Body of pancreas (tissue), 4 donors: Measurements from ENCODE around the gene OR52K2. TPM values are rescaled to one million over a fixed set of nuclear protein-coding genes. Genes with fewer than 3 reads are reported as not detected.

Source experiments
- ATAC-seq: fragments of 150-250 bp; one replicate; pipeline ENCODE4 v1.9.1; 2016
- DNase-seq, 4 donors: peaks; one replicate each; pipeline ENCODE4 v3.0.0-alpha.2; 2019
- H3K27ac ChIP-seq, 4 donors: fragments of 200-600 bp; sonication (generic); 1 replicate in 3 of 4; 2 replicates in 1 of 4; pipeline versions ENCODE4 v1.5.1 to v1.6.1; 2016 to 2019; ENCODE audit warnings: mild to moderate bottlenecking in 1 of 4, mixed read lengths in 1 of 4, moderate library complexity in 1 of 4
- H3K27me3 ChIP-seq, 2 donors: fragments of 200-600 bp; sonication (generic); one replicate each; pipeline ENCODE4 v1.6.0; 2016; ENCODE audit warnings: mild to moderate bottlenecking in 1 of 2
- H3K36me3 ChIP-seq, 2 donors: fragments of 200-600 bp; sonication (generic); replicated peaks in 1 of 2; 2 replicates each; pipeline ENCODE4 v1.5.1; 2016; ENCODE audit warnings: low read depth in 2 of 2; ENCODE audit not compliant: insufficient read depth in 1 of 2
- H3K4me1 ChIP-seq: fragments of 200-600 bp; sonication (generic); one replicate; pipeline ENCODE4 v1.6.0; 2016
- H3K4me3 ChIP-seq, 2 donors: fragments of 200-600 bp; sonication (generic); 1 replicate in 1 of 2; 2 replicates in 1 of 2; pipeline ENCODE4 v1.5.1; 2016 to 2019
- H3K9me3 ChIP-seq, 3 donors: fragments of 200-600 bp; sonication (generic); 1 replicate in 2 of 3; 2 replicates in 1 of 3; pipeline ENCODE4 v1.5.1; 2016
- CTCF ChIP-seq, 7 experiments: fragments of 450-650 bp in 4 of 7; fragments of 200-600 bp in 3 of 7; sonication (generic) in 3 of 7; IDR thresholded peaks; one replicate each; pipeline ENCODE4 v1.5.1; 2016 to 2019; ENCODE audit warnings: antibody characterized with exemption in 7 of 7
- POLR2A ChIP-seq, 3 donors: fragments of 450-650 bp; IDR thresholded peaks; one replicate each; pipeline ENCODE4 v1.6.1; 2016; ENCODE audit warnings: antibody characterized with exemption in 3 of 3, mild to moderate bottlenecking in 2 of 3
- WGBS, 2 donors: methylation state at CpG; one replicate each; pipeline ENCODE4 v1.1.5; 2017; 5-methylcytosine and 5-hydroxymethylcytosine counted together
- intact Hi-C: fragments of 100-400 bp; cut with DNase I; formaldehyde crosslinking; loops from one replicate; pipeline ENCODE4 v1.15.1; 2023
- total RNA-seq, 2 donors: library from RNA; depleted of rRNA; stranded (reverse); fragments of >200 nt; gene quantifications; one replicate each; pipeline ENCODE4 v1.1.0, GENCODE V29; 2016

The OR52K2 gene
- total RNA-seq, 2 donors from 2014 or later = not detected

GRCh38 chr11:4430051-4430450, 19.0 kb upstream of the OR52K2 start:
- WGBS, 2 donors = 52 to 55% methylated on average over 4 of the region's 4 CpGs
- intact Hi-C loops = no loop called here

GRCh38 chr11:4433856-4434255, 15.2 kb upstream of the OR52K2 start:
- Histone ChIP-seq H3K4me3 (no peak overlapping the region), H3K4me1 (no peaks in the 10 kb centered on the region), H3K27me3 (no peaks in the 10 kb centered on the region), H3K27ac (no peak overlapping the region), H3K9me3 (no peaks in the 10 kb centered on the region), H3K36me3 (no peaks in the 10 kb centered on the region)
- intact Hi-C loops = no loop called here
- DNase-seq = no peak
- TF ChIP-seq CTCF (IDR thresholded peaks at IDR 0.05) (no peak), POLR2A (IDR thresholded peaks at IDR 0.05) (no peak)
- ATAC-seq = no peak
- WGBS, 2 donors = 64 to 69% methylated on average over 2 of the region's 2 CpGs

More at GRCh38 chr11:4430051-4430450, 19.0 kb upstream of the OR52K2 start:
- no peak overlapping the region for H3K4me3 ChIP-seq
- TF ChIP-seq POLR2A (IDR thresholded peaks at IDR 0.05) (no peak), CTCF (IDR thresholded peaks at IDR 0.05) (no peak)
- no peaks in the 10 kb centered on the region for H3K27me3 ChIP-seq
- no peak overlapping the region for H3K27ac ChIP-seq
- DNase-seq = no peak
- no peak for ATAC-seq
- no peaks in the 10 kb centered on the region for H3K4me1 ChIP-seq
- H3K36me3 ChIP-seq = no peaks in the 10 kb centered on the region
- no peaks in the 10 kb centered on the region for H3K9me3 ChIP-seq

- Histone ChIP-seq H3K9me3 (no peaks in the 10 kb centered on the region), H3K4me3 (no peak overlapping the region), H3K27me3 (no peaks in the 10 kb centered on the region), H3K4me1 (no peaks in the 10 kb centered on the region), H3K27ac (no peak overlapping the region), H3K36me3 (no peaks in the 10 kb centered on the region)
- intact Hi-C loops = no loop called here
- 75 to 95% methylated on average over 1 of the region's 1 CpG for WGBS, 2 donors
- TF ChIP-seq POLR2A (IDR thresholded peaks at IDR 0.05) (no peak), CTCF (IDR thresholded peaks at IDR 0.05) (no peak)
- ATAC-seq (no peak), DNase-seq (no peak)
Measured at GRCh38 chr11:4436411-4436810, 12.7 kb upstream of the OR52K2 start.

DNA sequence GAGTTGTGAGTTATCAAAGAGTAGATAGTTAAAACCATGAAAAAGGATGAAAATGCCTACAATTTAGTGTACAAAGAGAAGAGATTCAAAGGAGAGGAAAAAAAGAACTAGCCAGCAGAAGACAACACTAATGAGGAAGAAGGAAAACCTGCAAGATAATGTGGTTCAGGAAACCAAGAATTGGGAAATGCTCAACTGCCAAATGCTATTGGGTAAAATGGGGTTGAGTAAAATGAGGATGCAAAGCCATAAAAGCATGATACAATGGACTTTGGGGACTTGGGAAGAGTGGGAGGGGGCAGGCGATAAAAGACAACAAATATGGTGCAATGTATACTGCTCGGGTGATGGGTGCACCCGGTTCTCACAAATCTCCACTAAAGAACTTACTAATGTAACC, 7.6 kb upstream of the OR52K2 start:
- no peak overlapping the region for H3K4me3 ChIP-seq
- no peaks in the 10 kb centered on the region for H3K27me3 ChIP-seq
- ATAC-seq (no peak), DNase-seq (no peak)
- H3K36me3 ChIP-seq = no peaks in the 10 kb centered on the region
- 73 to 88% methylated on average over 3 of the region's 3 CpGs for WGBS, 2 donors
- no peaks in the 10 kb centered on the region for H3K9me3 ChIP-seq
- H3K27ac ChIP-seq = no peak overlapping the region
- TF ChIP-seq POLR2A (IDR thresholded peaks at IDR 0.05) (no peak), CTCF (IDR thresholded peaks at IDR 0.05) (no peak)
- no peaks in the 10 kb centered on the region for H3K4me1 ChIP-seq
- intact Hi-C loops = no loop called here

DNA sequence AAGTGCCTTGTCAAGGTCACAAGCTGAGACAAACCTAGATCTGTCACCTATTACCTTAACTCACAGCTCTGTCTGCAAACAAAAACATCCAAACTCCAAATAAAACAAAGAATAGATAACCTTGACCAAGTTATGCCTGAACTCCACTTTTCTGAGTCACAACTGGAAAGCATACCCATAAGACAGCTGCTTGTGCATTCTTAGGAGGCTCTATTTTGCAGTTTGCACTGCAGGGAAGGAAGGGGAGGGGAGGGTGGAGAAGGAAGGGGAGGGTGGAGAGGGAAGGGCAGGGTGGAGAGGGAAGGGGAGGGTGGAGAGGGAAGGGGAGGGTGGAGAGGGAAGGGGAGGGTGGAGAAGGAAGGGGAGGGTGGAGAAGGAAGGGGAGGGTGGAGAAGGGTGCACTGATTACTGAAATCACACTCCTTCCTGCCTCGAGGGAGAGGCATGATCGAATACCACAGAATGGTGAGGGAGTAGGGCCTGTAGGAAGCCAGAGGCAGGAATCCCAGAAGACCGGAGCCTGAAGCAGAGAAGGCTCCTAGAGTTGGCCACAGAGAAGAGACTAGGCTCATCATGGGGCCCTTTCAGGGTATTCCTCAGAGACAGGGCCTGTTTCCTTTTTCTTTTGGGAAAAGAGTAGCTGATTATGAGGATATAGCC, 5.7 kb upstream of the OR52K2 start:
- no peak for TF ChIP-seq CTCF (IDR thresholded peaks at IDR 0.05)
- no peak for TF ChIP-seq POLR2A (IDR thresholded peaks at IDR 0.05)
- Histone ChIP-seq H3K36me3 (no peaks in the 10 kb centered on the region), H3K9me3 (no peaks in the 10 kb centered on the region), H3K27me3 (no peaks in the 10 kb centered on the region), H3K27ac (no peak overlapping the region), H3K4me1 (no peaks in the 10 kb centered on the region), H3K4me3 (no peak overlapping the region)
- no peak for ATAC-seq
- no peak for DNase-seq
- 53 to 61% methylated on average over 3 of the region's 3 CpGs for WGBS, 2 donors
- intact Hi-C loops = no loop called here
